Transverse colon (tissue), 4 donors: ENCODE measurements around the gene RTP2. TPM values are rescaled to one million over a fixed set of nuclear protein-coding genes. Genes with fewer than 3 reads are reported as not detected.
A peak's percentile ranks its signal among the peaks of the same experiment; 100 is the strongest.

Experiments
- DNase-seq: peaks from one replicate; pipeline ENCODE4 v3.0.0-alpha.2; 2019
- H3K27ac ChIP-seq, 4 donors: fragments of 200-600 bp; sonication (generic); 2 replicates each; pipeline ENCODE4 v1.5.1; 2016 to 2018; ENCODE audit warnings: inconsistent platforms in 4 of 4
- H3K27me3 ChIP-seq: fragments of 200-600 bp; sonication (generic); 2 replicates; pipeline ENCODE4 v1.5.1; 2017; ENCODE audit warnings: inconsistent platforms
- H3K36me3 ChIP-seq, 4 donors: fragments of 200-600 bp; sonication (generic); 2 replicates each; pipeline ENCODE4 v1.5.1; 2017 to 2019; ENCODE audit warnings: inconsistent platforms in 4 of 4
- H3K4me1 ChIP-seq, 4 donors: fragments of 200-600 bp; sonication (generic); 2 replicates each; pipeline ENCODE4 v1.5.1; 2017 to 2020; ENCODE audit warnings: inconsistent platforms in 4 of 4
- H3K4me3 ChIP-seq, 4 donors: fragments of 200-600 bp; sonication (generic); 1 replicate in 1 of 4; 2 replicates in 3 of 4; pipeline versions ENCODE4 v1.5.1 to v1.6.1; 2017 to 2019; ENCODE audit warnings: inconsistent platforms in 4 of 4
- H3K9me3 ChIP-seq, 2 donors: fragments of 200-600 bp; sonication (generic); 2 replicates each; pipeline ENCODE4 v1.5.1; 2017 to 2019; ENCODE audit warnings: inconsistent platforms in 2 of 2
- CTCF ChIP-seq, 5 experiments: fragments of 200-600 bp in 3 of 5; fragments of 450-650 bp in 2 of 5; sonication (generic) in 3 of 5; IDR thresholded peaks; 1 replicate in 2 of 5; 2 replicates in 3 of 5; pipeline ENCODE4 v1.5.1; 2016 to 2017; ENCODE audit warnings: antibody characterized with exemption in 5 of 5, inconsistent platforms in 3 of 5, mild to moderate bottlenecking in 2 of 5, moderate library complexity in 1 of 5
- EP300 ChIP-seq: sonication (generic); formaldehyde crosslinking; IDR thresholded peaks from one replicate; pipeline ENCODE4 v1.6.1; 2017; ENCODE audit warnings: antibody characterized with exemption, low read depth
- POLR2A ChIP-seq: fragments of 450-650 bp; IDR thresholded peaks from one replicate; pipeline ENCODE4 v1.6.1; 2016; ENCODE audit warnings: antibody characterized with exemption, mild to moderate bottlenecking, moderate library complexity
- POLR2AphosphoS5 ChIP-seq, 3 donors: sonication (generic); formaldehyde crosslinking; IDR thresholded peaks; one replicate each; pipeline ENCODE4 v1.6.1; 2016; ENCODE audit warnings: antibody characterized with exemption in 3 of 3
- WGBS, 2 donors: methylation state at CpG; one replicate each; pipeline ENCODE4 v1.1.5; 2018; ENCODE audit warnings: low coverage in 1 of 2; 5-methylcytosine and 5-hydroxymethylcytosine counted together
- in situ Hi-C, 4 donors: fragments of 200-750 bp; cut with MboI; loops; one replicate each; pipeline versions ENCODE4 v1.15.0 to v1.15.1; 2017; ENCODE audit warnings: low sequenced_read_pairs in 3 of 4, low pct_ligation_motif_present in 1 of 4, low pct_unique_long_range_greater_than_20kb in 1 of 4
- intact Hi-C: fragments of 100-400 bp; cut with DNase I; formaldehyde crosslinking; loops from one replicate; pipeline ENCODE4 v1.15.1; 2023; ENCODE audit warnings: low total_unique reads
- total RNA-seq, 4 donors: library from RNA; depleted of rRNA; stranded (reverse); fragments of >200 nt; gene quantifications; one replicate each; pipeline ENCODE4 v1.1.0, GENCODE V29; 2016

The RTP2 gene
- total RNA-seq, 4 donors from 2014 or later: not detected

- H3K27me3 ChIP-seq: no peaks in the 10 kb centered on the region
- H3K4me1 ChIP-seq: peaks cover 5 to 59% (median 34%) of the 10 kb centered on the region in 4 donors
- no peak for DNase-seq
- peak overlapping the region; percentile 91 to 99 (median 98) for H3K27ac ChIP-seq
- in situ Hi-C loops (loop anchor here (10.0 to 25.0 kb wide), 7 partner anchors 407 to 1390 kb away; partner anchors contain the start of gene LPP (in 2 of the 4)), intact Hi-C loops (loop anchor here (5.0 to 10.0 kb wide), 2 partner anchors 157 to 305 kb away; no protein-coding TSS in a partner anchor)
- no peaks in the 10 kb centered on the region for H3K36me3 ChIP-seq
- H3K4me3 ChIP-seq: no peak overlapping the region
- WGBS, 2 donors: 47 to 48% methylated on average over 4 to 5 of the region's 5 CpGs
- no peaks in the 10 kb centered on the region for H3K9me3 ChIP-seq
- TF ChIP-seq POLR2AphosphoS5 (IDR thresholded peaks at IDR 0.05) (no peak), POLR2A (no peak), EP300 (no peak), CTCF (IDR thresholded peaks at IDR 0.05) (no peak)
These were observed 45.1 kb upstream of the RTP2 start for GRCh38 chr3:187747506-187747905.

GRCh38 chr3:187746442-187747281 lies 44.3 kb upstream of the RTP2 start:
- no peak for DNase-seq
- in situ Hi-C loops: loop anchor here (10.0 to 25.0 kb wide), 7 partner anchors 408 to 1391 kb away; partner anchors contain the start of gene LPP (in 2 of the 4)
- Histone ChIP-seq H3K36me3 (no peaks in the 10 kb centered on the region), H3K4me3 (peak overlapping the region in 3 of 4 donors; percentile 63 to 75 (median 71)), H3K9me3 (no peaks in the 10 kb centered on the region), H3K27me3 (no peaks in the 10 kb centered on the region), H3K27ac (peak overlapping the region; percentile 91 to 99 (median 98)), H3K4me1 (peaks cover 5 to 65% (median 41%) of the 10 kb centered on the region in 4 donors)
- 22 to 24% methylated on average over 5 to 10 of the region's 10 CpGs for WGBS, 2 donors
- TF ChIP-seq CTCF (IDR thresholded peaks at IDR 0.05) (no peak), POLR2A (no peak), EP300 (no peak), POLR2AphosphoS5 (IDR thresholded peaks at IDR 0.05) (no peak)
- intact Hi-C loops: loop anchor here (5.0 to 10.0 kb wide), 2 partner anchors 158 to 306 kb away; no protein-coding TSS in a partner anchor

- Histone ChIP-seq H3K9me3 (no peaks in the 10 kb centered on the region), H3K4me3 (peak overlapping the region; percentile 25 to 75 (median 67)), H3K27me3 (no peaks in the 10 kb centered on the region), H3K36me3 (no peaks in the 10 kb centered on the region), H3K4me1 (peaks cover 5 to 59% (median 38%) of the 10 kb centered on the region in 4 donors), H3K27ac (peak overlapping the region; percentile 91 to 99 (median 98))
- no peak for DNase-seq
- 5 to 15% methylated on average over 6 of the region's 6 CpGs for WGBS, 2 donors
- TF ChIP-seq POLR2A (no peak), EP300 (no peak), POLR2AphosphoS5 (IDR thresholded peaks at IDR 0.05) (no peak), CTCF (IDR thresholded peaks at IDR 0.05) (no peak)
- intact Hi-C loops (loop anchor here (5.0 to 10.0 kb wide), 2 partner anchors 159 to 306 kb away; no protein-coding TSS in a partner anchor), in situ Hi-C loops (loop anchor here (10.0 to 25.0 kb wide), 7 partner anchors 409 to 1391 kb away; partner anchors contain the start of gene LPP (in 2 of the 4))
These were observed 43.7 kb upstream of the RTP2 start for GRCh38 chr3:187746059-187746441.
